Measurements from ENCODE around the gene TTC7B.

Gene TTC7B

GRCh38 chr14:90499908-90500664 lies 316.1 kb downstream of the TTC7B start:
- H3K4me1 ChIP-seq (ENCODE audit: control insufficient read depth, low read depth, low read length): peaks cover 5% of the 10 kb centered on the region
- no peak overlapping the region for H3K27ac ChIP-seq (ENCODE audit: low read length)
- H3K4me3 ChIP-seq (ENCODE audit: low read length): no peak overlapping the region
- H3K9me3 ChIP-seq (ENCODE audit: control insufficient read depth, low read depth, low read length): no peaks in the 10 kb centered on the region
- no peak overlapping the region for H3K9ac ChIP-seq (ENCODE audit: low read length)
- no peaks in the 10 kb centered on the region for H3K36me3 ChIP-seq (ENCODE audit: control insufficient read depth, low read depth, low read length)
- H3K27me3 ChIP-seq (ENCODE audit: control insufficient read depth, insufficient read depth, low read length): no peaks in the 10 kb centered on the region

GRCh38 chr14:90499121-90499520 lies 317.1 kb downstream of the TTC7B start:
- no peak overlapping the region for H3K27ac ChIP-seq (ENCODE audit: low read length)
- H3K4me3 ChIP-seq (ENCODE audit: low read length): no peak overlapping the region
- H3K36me3 ChIP-seq (ENCODE audit: control insufficient read depth, low read depth, low read length): no peaks in the 10 kb centered on the region
- no peaks in the 10 kb centered on the region for H3K9me3 ChIP-seq (ENCODE audit: control insufficient read depth, low read depth, low read length)
- no peak overlapping the region for H3K9ac ChIP-seq (ENCODE audit: low read length)
- no peaks in the 10 kb centered on the region for H3K27me3 ChIP-seq (ENCODE audit: control insufficient read depth, insufficient read depth, low read length)
- peaks cover 5% of the 10 kb centered on the region for H3K4me1 ChIP-seq (ENCODE audit: control insufficient read depth, low read depth, low read length)

GRCh38 chr14:90498198-90498597 lies 318.0 kb downstream of the TTC7B start:
- no peak overlapping the region for H3K9ac ChIP-seq (ENCODE audit: low read length)
- no peaks in the 10 kb centered on the region for H3K36me3 ChIP-seq (ENCODE audit: control insufficient read depth, low read depth, low read length)
- H3K27me3 ChIP-seq (ENCODE audit: control insufficient read depth, insufficient read depth, low read length): no peaks in the 10 kb centered on the region
- H3K9me3 ChIP-seq (ENCODE audit: control insufficient read depth, low read depth, low read length): no peaks in the 10 kb centered on the region
- no peak overlapping the region for H3K27ac ChIP-seq (ENCODE audit: low read length)
- H3K4me1 ChIP-seq (ENCODE audit: control insufficient read depth, low read depth, low read length): peaks cover 5% of the 10 kb centered on the region
- no peak overlapping the region for H3K4me3 ChIP-seq (ENCODE audit: low read length)

- H3K27me3 ChIP-seq (ENCODE audit: control insufficient read depth, insufficient read depth, low read length): no peaks in the 10 kb centered on the region
- H3K27ac ChIP-seq (ENCODE audit: low read length): no peak overlapping the region
- H3K4me1 ChIP-seq (ENCODE audit: control insufficient read depth, low read depth, low read length): peaks cover 14% of the 10 kb centered on the region
- H3K36me3 ChIP-seq (ENCODE audit: control insufficient read depth, low read depth, low read length): no peaks in the 10 kb centered on the region
- H3K9me3 ChIP-seq (ENCODE audit: control insufficient read depth, low read depth, low read length): no peaks in the 10 kb centered on the region
- no peak overlapping the region for H3K9ac ChIP-seq (ENCODE audit: low read length)
- no peak overlapping the region for H3K4me3 ChIP-seq (ENCODE audit: low read length)
Observed at GRCh38 chr14:90496379-90496778, 319.9 kb downstream of the TTC7B start.

- no peak overlapping the region for H3K9ac ChIP-seq (ENCODE audit: low read length)
- H3K4me3 ChIP-seq (ENCODE audit: low read length): no peak overlapping the region
- H3K36me3 ChIP-seq (ENCODE audit: control insufficient read depth, low read depth, low read length): no peaks in the 10 kb centered on the region
- H3K27me3 ChIP-seq (ENCODE audit: control insufficient read depth, insufficient read depth, low read length): no peaks in the 10 kb centered on the region
- peaks cover 18% of the 10 kb centered on the region for H3K4me1 ChIP-seq (ENCODE audit: control insufficient read depth, low read depth, low read length)
- no peaks in the 10 kb centered on the region for H3K9me3 ChIP-seq (ENCODE audit: control insufficient read depth, low read depth, low read length)
- H3K27ac ChIP-seq (ENCODE audit: low read length): no peak overlapping the region
Observed at GRCh38 chr14:90495357-90496276, 320.6 kb downstream of the TTC7B start.

- no peaks in the 10 kb centered on the region for H3K27me3 ChIP-seq (ENCODE audit: control insufficient read depth, insufficient read depth, low read length)
- H3K9me3 ChIP-seq (ENCODE audit: control insufficient read depth, low read depth, low read length): no peaks in the 10 kb centered on the region
- H3K4me1 ChIP-seq (ENCODE audit: control insufficient read depth, low read depth, low read length): peaks cover 13% of the 10 kb centered on the region
- H3K36me3 ChIP-seq (ENCODE audit: control insufficient read depth, low read depth, low read length): no peaks in the 10 kb centered on the region
- no peak overlapping the region for H3K4me3 ChIP-seq (ENCODE audit: low read length)
- no peak overlapping the region for H3K27ac ChIP-seq (ENCODE audit: low read length)
- H3K9ac ChIP-seq (ENCODE audit: low read length): peak overlapping the region; percentile 23
Observed at GRCh38 chr14:90491911-90492531, 324.2 kb downstream of the TTC7B start.

GRCh38 chr14:90491221-90491885 lies 324.9 kb downstream of the TTC7B start:
- H3K27me3 ChIP-seq (ENCODE audit: control insufficient read depth, insufficient read depth, low read length): no peaks in the 10 kb centered on the region
- H3K36me3 ChIP-seq (ENCODE audit: control insufficient read depth, low read depth, low read length): no peaks in the 10 kb centered on the region
- H3K27ac ChIP-seq (ENCODE audit: low read length): no peak overlapping the region
- peaks cover 13% of the 10 kb centered on the region for H3K4me1 ChIP-seq (ENCODE audit: control insufficient read depth, low read depth, low read length)
- no peaks in the 10 kb centered on the region for H3K9me3 ChIP-seq (ENCODE audit: control insufficient read depth, low read depth, low read length)
- H3K4me3 ChIP-seq (ENCODE audit: low read length): no peak overlapping the region
- H3K9ac ChIP-seq (ENCODE audit: low read length): peak overlapping the region; percentile 23

GRCh38 chr14:90490720-90491050 lies 325.5 kb downstream of the TTC7B start:
- no peak overlapping the region for H3K27ac ChIP-seq (ENCODE audit: low read length)
- H3K27me3 ChIP-seq (ENCODE audit: control insufficient read depth, insufficient read depth, low read length): no peaks in the 10 kb centered on the region
- no peaks in the 10 kb centered on the region for H3K36me3 ChIP-seq (ENCODE audit: control insufficient read depth, low read depth, low read length)
- peaks cover 13% of the 10 kb centered on the region for H3K4me1 ChIP-seq (ENCODE audit: control insufficient read depth, low read depth, low read length)
- H3K9me3 ChIP-seq (ENCODE audit: control insufficient read depth, low read depth, low read length): no peaks in the 10 kb centered on the region
- no peak overlapping the region for H3K9ac ChIP-seq (ENCODE audit: low read length)
- H3K4me3 ChIP-seq (ENCODE audit: low read length): no peak overlapping the region

GRCh38 chr14:90489916-90490719 lies 326.1 kb downstream of the TTC7B start:
- Histone ChIP-seq H3K9ac (ENCODE audit: low read length) (no peak overlapping the region), H3K9me3 (ENCODE audit: control insufficient read depth, low read depth, low read length) (no peaks in the 10 kb centered on the region), H3K36me3 (ENCODE audit: control insufficient read depth, low read depth, low read length) (no peaks in the 10 kb centered on the region), H3K27me3 (ENCODE audit: control insufficient read depth, insufficient read depth, low read length) (no peaks in the 10 kb centered on the region), H3K4me1 (ENCODE audit: control insufficient read depth, low read depth, low read length) (peaks cover 13% of the 10 kb centered on the region), H3K27ac (ENCODE audit: low read length) (no peak overlapping the region), H3K4me3 (ENCODE audit: low read length) (no peak overlapping the region)

- H3K36me3 ChIP-seq (ENCODE audit: control insufficient read depth, low read depth, low read length): no peaks in the 10 kb centered on the region
- H3K27ac ChIP-seq (ENCODE audit: low read length): no peak overlapping the region
Observed at GRCh38 chr14:90489306-90489705, 326.9 kb downstream of the TTC7B start.

More at GRCh38 chr14:90489306-90489705, 326.9 kb downstream of the TTC7B start:
- Histone ChIP-seq H3K4me1 (ENCODE audit: control insufficient read depth, low read depth, low read length) (peaks cover 13% of the 10 kb centered on the region), H3K9me3 (ENCODE audit: control insufficient read depth, low read depth, low read length) (no peaks in the 10 kb centered on the region), H3K27me3 (ENCODE audit: control insufficient read depth, insufficient read depth, low read length) (no peaks in the 10 kb centered on the region), H3K4me3 (ENCODE audit: low read length) (no peak overlapping the region), H3K9ac (ENCODE audit: low read length) (no peak overlapping the region)
